ENCODE data around the gene COL18A1.
"Not testable (repeated sequence)": the region's sequence is repeated elsewhere in the genome, so short reads cannot be mapped to it uniquely, and the experiment has no call there.

The COL18A1 gene

GRCh38 chr21:45429221-45430175, 24.5 kb downstream of the COL18A1 start:
- no peak for DNase-seq

DNA sequence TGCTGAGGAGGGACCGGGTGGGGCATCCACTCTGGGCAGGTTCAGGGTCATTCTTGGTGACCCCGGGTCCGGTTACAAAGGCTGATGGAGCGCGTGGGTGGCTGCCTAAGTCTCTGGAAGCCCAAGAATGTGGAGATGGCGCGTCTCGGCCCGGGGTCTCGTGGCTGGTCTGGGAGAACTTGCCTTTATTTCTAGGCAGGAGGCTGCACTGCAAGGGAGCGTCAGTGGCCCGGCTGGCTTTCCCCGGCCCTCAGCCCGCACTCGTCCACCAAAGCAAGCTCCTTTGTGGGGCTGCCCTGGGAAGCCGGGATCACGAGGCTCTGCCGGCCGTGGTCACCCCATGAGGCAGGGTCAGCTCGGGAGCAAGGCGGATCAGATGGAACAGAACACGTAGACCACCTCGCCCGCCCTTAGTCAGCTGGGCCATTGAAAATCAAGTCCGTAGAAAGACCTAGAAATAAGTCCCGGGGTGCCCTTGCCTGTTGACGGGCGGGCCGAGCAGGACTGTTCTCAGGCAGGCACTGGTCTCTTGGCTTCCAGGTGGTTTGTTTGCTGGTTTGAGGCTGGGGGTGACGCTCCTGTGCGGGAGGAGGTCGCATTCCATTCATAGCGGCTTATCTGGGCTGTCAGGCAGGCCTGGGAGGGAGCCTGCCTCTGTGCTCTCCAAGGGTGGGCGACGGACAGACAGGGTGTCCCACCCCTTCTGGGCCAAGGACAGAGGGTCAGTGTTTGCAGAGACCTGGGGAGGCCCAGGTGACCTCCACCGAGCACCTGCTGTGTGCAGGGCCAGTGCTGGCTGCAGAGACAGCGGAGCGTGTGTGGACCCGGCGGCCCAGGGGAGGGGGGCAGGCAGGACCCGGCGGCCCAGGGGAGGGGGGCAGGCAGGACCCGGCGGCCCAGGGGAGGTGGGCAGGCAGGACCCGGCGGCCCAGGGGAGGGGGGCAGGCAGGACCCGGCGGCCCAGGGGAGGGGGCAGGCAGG, 25.8 kb downstream of the COL18A1 start:
- no peak for DNase-seq

- DNase-seq = no peak
Observed at GRCh38 chr21:45431781-45432572, 27.0 kb downstream of the COL18A1 start.

GRCh38 chr21:45432575-45433255, 27.8 kb downstream of the COL18A1 start:
- no peak for DNase-seq

DNA sequence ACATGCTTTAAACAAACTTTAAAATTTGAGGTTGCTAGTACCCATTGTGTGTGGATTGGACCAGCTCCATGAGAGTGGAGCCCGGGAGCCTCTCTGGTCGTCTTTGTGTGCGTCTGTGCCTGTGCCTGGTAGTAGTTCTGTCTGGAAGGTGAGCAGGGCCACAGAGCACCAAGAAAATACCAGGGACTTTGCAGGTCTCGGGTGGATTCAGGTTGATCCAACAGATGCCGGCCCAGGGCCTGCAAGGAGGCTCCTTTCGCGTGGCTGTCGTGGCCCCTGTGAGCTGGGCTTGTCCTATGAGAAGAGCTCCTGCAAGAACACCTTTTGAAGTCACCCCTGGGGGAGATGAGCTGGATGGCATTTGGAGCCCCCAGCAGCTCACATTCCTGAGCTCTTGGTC, 28.3 kb downstream of the COL18A1 start:
- no peak for DNase-seq

- DNase-seq = no peak
Observed at GRCh38 chr21:45433911-45434644, 29.1 kb downstream of the COL18A1 start.

DNA sequence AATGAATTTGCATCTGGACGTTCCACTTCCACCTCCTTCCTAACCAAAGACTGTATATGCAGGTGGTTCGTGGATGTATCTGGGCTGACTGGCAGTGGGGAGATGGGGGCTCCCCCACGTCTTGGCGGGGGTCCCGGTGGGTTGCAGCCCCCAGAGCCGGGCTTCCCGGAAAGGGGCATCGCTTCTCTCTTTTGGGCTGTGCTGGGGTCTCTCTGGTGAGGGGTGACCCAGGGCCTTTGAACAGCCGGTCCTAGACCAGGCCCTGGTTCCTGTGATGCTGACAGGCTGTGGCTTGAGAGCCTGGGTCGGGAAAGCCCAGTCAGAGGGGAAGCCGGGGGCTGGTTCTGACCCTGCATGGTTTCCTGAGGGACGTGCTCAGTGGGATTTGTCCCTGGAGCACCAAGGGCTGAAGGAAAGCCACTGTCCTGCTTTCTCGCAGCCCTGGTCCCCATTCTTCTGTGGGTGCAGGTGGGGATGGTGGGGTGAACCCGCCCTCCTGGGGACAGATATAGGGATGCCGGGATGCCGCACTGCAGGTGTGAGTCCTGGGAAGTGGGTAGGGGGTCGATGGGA, 29.8 kb downstream of the COL18A1 start:
- DNase-seq = no peak

DNA sequence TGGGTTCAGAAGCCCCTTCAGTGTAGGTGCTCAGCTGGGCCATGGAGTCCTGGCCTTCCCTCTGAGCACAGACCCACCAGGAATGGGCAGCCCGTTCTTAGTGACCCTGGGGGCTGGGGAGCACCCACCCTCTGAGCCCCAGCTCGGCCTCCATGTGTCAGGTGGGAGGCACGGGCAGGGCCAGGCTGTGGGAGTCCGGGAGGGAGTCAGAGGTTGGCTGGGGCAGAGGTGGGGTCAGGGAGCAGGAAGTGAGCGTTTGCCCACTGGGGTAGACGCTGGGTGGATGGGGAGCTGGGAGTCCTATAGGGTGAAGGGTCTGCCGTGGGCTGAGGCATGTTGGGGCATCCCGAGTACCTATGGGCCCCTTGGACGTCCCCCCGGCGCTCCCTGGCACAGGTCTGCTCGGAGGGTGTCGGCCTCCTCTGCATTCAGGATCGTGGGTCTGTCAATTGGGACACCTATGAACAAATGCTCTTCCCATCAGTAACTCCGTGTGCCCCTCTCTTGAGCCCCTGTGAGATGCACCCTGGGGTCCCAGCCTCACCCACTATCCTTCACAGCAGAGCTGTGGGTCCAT, 30.5 kb downstream of the COL18A1 start:
- DNase-seq = no peak

DNA sequence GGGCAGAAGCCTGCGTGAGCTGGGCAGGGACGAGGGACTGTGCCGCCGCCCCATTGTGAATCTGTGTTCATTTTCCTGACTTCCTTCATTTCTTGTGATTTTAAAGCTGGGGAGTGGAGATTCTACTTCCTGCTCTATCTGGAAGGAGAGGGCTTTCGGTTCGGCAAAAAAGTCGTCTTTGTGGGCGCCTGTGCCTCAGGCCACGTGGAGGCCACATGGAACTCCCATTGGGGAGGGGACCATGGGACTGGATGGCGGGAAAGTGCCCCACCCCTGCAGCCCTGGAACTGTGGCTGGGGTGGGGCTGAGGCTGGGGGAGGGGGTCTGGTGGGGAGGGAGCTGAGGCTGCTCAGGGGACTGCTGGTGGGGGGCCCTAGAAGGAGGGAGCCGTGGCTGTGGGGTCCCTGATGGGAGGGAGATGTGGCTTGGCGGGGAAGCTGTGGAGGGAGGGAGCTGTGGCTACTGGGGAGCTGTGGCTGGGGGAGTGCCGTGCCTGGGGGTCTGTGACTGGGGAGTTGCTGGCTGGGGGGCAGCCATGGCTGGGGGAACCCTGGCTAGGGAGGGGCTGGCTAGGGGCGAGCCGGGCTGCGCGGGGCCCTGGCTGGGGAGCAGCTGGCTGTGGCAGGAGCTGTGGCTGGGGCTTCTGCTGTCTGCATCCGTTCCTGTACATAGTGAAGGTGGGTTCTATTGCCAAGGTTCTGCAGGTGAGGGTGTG, 31.5 kb downstream of the COL18A1 start:
- DNase-seq = no peak

DNA sequence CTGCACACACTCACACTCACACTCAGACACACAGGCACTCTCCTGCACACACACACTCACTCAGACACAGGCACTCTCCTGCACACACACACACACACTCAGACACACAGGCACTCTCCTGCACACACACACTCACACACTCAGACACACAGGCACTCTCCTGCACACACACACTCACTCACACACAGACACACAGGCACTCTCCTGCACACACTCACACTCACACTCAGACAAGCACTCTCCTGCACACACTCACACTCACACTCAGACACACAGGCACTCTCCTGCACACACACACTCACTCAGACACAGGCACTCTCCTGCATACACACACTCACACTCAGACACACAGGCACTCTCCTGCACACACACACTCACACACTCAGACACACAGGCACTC, 32.9 kb downstream of the COL18A1 start:
- not testable (repeated sequence) for DNase-seq

DNA sequence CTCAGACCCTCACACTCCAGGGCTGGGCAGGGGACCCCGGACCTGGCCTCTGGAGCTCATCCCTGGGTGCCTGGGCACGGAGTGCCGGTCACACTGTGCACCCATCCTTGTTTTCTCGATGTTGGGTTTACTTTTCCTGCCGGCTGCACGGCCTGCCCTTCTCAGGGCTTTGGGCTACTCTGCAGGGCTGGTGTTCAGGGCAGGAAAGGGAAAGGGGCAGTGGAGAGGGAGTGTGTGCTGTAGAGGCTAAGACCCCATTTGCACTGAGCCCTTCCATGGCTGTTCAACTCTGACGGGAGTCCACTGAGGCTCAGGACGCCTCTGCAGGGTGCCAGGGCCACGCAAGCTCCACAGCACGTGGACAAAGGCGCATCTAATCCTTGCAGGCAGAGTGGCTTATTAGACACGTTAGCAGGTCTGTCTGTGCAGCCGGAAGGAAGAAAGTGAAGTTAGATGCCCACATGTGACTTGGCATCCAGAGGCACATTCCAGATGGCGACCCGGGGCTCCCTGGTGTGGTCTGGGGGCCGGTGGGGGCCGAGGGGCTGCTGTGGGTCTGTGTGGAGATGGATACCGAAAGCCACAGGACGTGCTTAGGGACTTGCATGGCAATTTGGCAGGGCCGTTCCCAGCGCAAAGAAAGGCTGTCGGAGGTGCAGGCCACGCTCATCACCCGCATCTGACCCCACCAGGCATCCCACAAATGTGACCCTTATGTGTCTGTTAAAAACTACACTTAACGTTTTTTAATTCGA, 33.6 kb downstream of the COL18A1 start:
- no peak for DNase-seq

GRCh38 chr21:45439161-45439872, 34.4 kb downstream of the COL18A1 start:
- peak; percentile 72 for DNase-seq

- no peak for DNase-seq
Observed at GRCh38 chr21:45439901-45440461, 35.0 kb downstream of the COL18A1 start.

- DNase-seq = no peak
Observed at GRCh38 chr21:45440736-45441350, 35.9 kb downstream of the COL18A1 start.

DNA sequence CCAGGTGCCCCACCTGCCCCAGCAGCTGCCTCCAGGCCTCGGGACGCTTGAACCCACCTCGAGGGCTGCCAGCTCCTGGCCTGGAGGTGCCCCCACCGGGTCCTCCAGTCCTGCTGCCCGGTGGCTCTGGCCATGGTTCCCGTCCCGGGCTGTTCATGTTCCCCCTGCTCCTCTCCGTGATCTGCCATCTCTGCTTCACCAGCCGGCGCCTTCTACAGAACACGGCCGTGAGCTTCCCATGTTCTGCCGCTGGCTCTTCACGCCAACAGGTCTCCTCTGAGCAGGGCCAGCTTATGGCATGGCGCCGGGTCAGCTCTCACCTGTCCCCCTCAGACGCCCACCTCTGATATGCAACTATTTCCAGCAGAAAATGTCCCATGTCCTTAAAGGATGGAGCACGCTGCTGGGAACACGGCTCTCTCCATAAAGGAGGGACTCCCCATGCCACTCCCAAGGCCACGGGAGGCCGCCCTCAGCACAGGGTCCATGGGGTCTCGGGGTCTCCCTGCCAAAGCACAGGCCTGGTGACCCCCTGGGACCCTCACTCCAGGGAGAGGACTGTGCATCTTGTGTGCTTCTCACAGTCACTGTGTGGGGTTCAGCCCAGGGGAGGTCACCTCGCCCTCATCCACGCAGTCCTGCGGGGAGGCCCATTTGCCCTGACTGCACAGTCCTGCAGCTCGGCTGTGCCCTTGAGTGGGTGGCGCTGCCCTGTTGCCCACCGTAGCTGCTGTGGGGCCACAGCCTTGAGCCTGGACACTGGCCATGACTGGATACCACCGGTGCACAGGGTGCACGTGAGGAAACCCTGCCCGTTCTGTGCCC, 36.7 kb downstream of the COL18A1 start:
- no peak for DNase-seq

DNA sequence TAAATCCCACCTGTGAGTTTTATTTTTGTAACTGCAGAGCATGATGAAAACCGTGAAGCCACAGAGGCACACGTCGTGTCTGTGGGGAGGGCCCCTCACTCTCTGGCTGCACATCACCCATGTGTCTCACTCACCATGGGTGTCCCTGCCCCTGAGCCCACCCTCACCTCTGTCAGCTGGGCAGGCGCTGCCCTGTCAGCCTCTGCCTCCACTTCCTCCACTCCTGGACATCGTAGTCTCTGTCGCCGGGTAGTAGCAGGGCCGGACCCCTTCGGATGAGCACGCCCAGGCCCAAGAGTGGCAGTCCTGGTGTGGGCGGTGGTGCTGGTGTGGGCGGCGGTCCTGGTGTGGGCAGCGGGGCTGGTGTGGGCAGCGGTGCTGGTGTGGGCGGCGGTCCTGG, 37.3 kb downstream of the COL18A1 start:
- DNase-seq = no peak
